GM12892 (cell line): Measurements from ENCODE around the gene PRDM10.

Source experiments
- POLR2A ChIP-seq: IDR thresholded peaks from 2 replicates; pipeline ENCODE4 v1.6.1; 2011; ENCODE audit warnings: low read depth, low read length, control low read depth
- POLR2AphosphoS5 ChIP-seq: IDR thresholded peaks from 2 replicates; pipeline ENCODE4 v1.6.1; 2011; ENCODE audit warnings: low read depth, low read length, control low read depth
- TAF1 ChIP-seq: IDR thresholded peaks from 2 replicates; pipeline ENCODE4 v1.6.1; 2011; ENCODE audit warnings: low read depth, mild to moderate bottlenecking, control low read depth, low read length, borderline replicate concordance

GRCh38 chr11:129939510-129939909 is 63.1 kb downstream of the PRDM10 start:
- TF ChIP-seq TAF1 (no peak), POLR2A (no peak), POLR2AphosphoS5 (no peak)
